Stimulated activated naive CD8-positive, alpha-beta T cell treated with anti-CD3 and anti-CD28 coated beads, Interleukin-15, amount 100 ng/mL, for 72 hours (primary cell): ENCODE data around the gene COL4A3.
"Not testable (repeated sequence)": the region's sequence is repeated elsewhere in the genome, so short reads cannot be mapped to it uniquely, and the experiment has no call there.

Experiments
- ATAC-seq: fragments of 150-1000 bp; cut with Tn5 transposase; 2 replicates; pipeline ENCODE4 v1.10.0; 2021; ENCODE audit warnings: mild to moderate bottlenecking, moderate library complexity
- DNase-seq, 2 donors: peaks; one replicate each; pipeline ENCODE4 v3.0.0; 2021 to 2022
- H3K27ac Mint-ChIP-seq, 2 donors: one replicate each; pipeline ENCODE4 v1.8.0; 2022; ENCODE audit warnings: mild to moderate bottlenecking in 2 of 2, mixed read lengths in 2 of 2, moderate library complexity in 2 of 2
- H3K27me3 Mint-ChIP-seq: one replicate; pipeline ENCODE4 v1.8.0; 2022; ENCODE audit warnings: mixed read lengths
- H3K4me1 Mint-ChIP-seq: one replicate; pipeline ENCODE4 v1.8.0; 2022; ENCODE audit warnings: mild to moderate bottlenecking, mixed read lengths
- H3K4me3 Mint-ChIP-seq, 2 donors: one replicate each; pipeline ENCODE4 v1.8.0; 2022; ENCODE audit warnings: mild to moderate bottlenecking in 2 of 2, mixed read lengths in 2 of 2, moderate library complexity in 1 of 2
- H3K9me3 Mint-ChIP-seq, 2 donors: one replicate each; pipeline ENCODE4 v1.8.0; 2022; ENCODE audit warnings: mixed read lengths in 2 of 2

The COL4A3 gene

DNA sequence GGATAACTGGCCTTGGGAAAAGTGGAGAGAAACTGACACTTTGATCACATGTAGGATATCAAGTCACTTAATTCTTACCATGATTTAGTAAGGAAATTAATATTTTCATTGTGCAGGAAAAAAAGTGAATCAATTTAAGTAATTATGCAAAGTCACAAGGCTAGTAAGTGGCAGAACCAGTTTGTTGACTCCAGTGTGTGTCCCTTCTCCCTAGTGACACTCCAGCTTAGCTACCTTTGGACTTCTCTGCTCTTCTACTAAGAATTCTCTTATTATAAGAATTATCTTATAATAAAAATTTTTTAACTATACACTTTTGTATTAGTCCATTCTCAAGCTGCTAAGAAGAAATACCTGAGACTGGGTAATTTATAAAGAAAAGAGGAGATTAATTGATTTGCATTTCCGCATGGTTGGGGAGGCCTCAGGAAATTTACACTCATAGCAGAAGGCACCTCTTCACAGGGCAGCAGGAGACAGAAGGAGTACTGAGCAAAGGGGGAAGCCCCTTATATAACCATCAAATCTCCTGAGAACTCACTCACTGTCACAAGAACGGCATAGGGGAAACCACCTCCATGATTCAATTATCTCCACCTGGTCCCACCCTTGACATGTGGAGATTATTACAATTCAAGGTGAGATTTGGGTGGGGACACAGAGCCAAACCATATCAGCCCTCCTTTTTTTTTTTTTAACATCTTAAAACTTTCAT lies 14.0 kb upstream of the COL4A3 start:
- H3K27me3 Mint-ChIP-seq: peaks cover 43% of the 10 kb centered on the region
- H3K4me3 Mint-ChIP-seq: no peak overlapping the region
- no peak for ATAC-seq
- H3K9me3 Mint-ChIP-seq: peaks cover 4 to 7% of the 10 kb centered on the region in 2 donors
- H3K4me1 Mint-ChIP-seq: no peaks in the 10 kb centered on the region
- no peak for DNase-seq
- no peak overlapping the region for H3K27ac Mint-ChIP-seq

- Mint-ChIP-seq H3K9me3 (peaks cover 4 to 7% of the 10 kb centered on the region in 2 donors), H3K4me3 (no peak overlapping the region), H3K27me3 (peaks cover 43% of the 10 kb centered on the region), H3K4me1 (no peaks in the 10 kb centered on the region), H3K27ac (no peak overlapping the region)
- ATAC-seq: no peak
- DNase-seq: no peak
These were observed 12.2 kb upstream of the COL4A3 start for GRCh38 chr2:227152093-227152766.

DNA sequence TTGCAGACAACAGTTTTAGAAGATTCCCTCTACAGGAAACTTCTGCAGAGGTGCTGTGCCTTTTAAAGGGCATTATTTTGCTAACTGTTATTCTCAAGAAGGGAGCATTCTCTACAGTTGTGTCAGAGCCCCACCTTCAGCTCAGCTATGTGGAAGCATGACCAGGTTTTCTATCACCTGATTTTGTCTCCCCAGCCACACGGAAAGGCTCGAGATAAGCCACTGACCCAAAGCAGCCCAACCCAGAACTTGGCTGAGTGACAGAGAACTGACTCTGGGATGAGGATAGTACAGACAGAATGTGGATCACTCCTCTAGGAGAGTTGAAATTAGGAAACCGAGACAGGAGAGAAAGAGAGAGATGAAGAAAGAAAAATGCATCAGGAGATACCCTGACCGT lies 11.1 kb upstream of the COL4A3 start:
- ATAC-seq (no peak), DNase-seq (no peak)
- no peak overlapping the region for H3K27ac Mint-ChIP-seq
- H3K27me3 Mint-ChIP-seq: peaks cover 43% of the 10 kb centered on the region
- no peak overlapping the region for H3K4me3 Mint-ChIP-seq
- no peaks in the 10 kb centered on the region for H3K4me1 Mint-ChIP-seq
- H3K9me3 Mint-ChIP-seq: peaks cover 4 to 7% of the 10 kb centered on the region in 2 donors

DNA sequence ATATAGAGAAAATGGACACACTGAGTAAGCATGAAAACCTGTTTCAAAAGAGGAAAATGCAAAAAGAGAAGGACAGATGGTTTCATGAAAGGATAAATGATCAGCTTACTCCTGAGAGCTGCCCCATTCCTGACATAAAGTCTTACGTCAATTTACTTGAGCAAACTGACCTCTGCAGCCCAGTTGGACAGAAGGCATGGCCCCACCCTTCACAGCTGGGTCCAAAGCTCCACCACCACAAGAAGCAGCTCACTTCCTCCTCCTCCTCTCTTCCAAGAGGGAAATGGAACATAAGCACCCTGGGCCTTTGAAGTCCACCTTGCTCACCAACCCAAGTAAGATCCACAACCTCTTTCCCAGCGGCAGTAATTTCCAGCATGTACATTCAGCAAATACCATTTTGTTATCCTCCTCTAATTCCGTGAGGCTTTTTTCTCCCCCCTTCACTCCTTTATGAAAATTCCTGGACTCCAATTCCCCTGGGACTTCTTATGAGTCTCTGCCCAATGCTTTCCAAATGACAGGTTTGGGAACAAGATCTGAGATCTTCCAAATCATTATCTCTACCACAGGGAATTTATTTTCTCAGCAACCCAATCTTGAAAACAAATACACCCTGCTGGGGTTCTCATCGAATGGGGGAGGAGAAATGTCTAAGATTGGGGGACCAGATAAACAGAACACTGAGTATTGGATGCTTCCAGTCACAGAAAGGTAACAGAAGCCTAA lies 10.5 kb upstream of the COL4A3 start:
- no peaks in the 10 kb centered on the region for H3K4me1 Mint-ChIP-seq
- H3K27me3 Mint-ChIP-seq: peaks cover 45% of the 10 kb centered on the region
- H3K4me3 Mint-ChIP-seq: no peak overlapping the region
- peaks cover 5 to 9% of the 10 kb centered on the region in 2 donors for H3K9me3 Mint-ChIP-seq
- no peak for ATAC-seq
- DNase-seq: no peak
- no peak overlapping the region for H3K27ac Mint-ChIP-seq

DNA sequence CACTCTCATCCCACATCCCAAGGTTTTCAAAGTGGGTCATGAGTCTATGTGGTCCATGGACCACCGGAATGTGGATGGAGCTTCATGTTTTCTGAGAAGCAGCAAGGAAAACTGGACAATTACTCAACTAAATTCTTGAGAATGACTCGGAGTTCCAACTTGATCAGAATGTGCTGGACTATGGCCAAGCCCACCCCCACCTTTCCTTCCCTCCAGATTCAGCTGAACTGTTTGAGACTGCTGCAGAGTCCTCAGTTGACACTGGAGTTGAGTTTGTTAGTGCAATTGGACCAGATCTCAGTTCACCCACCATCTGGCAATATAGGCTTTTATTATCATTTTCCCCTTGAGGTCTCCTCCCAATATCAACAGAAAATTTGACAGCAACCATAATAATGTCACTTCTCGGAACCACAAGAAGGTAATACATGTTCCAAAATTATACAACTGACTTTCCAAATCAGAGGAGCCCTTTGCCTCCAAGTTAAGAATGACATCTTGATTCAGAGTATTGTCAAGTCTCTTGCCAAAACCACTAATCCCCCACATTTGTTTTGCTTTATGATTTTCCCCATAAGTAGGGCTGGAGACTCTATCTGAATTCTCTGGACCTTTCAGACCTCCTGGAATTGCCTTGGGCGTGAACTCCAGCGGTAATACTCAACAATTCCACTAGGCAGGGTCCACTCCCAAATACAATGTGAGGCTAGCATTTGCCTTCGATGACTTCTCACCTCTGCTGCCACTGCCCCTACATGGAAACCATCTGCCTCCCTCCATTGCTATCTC lies 9.2 kb upstream of the COL4A3 start:
- ATAC-seq (no peak), DNase-seq (no peak)
- H3K27me3 Mint-ChIP-seq: peaks cover 57% of the 10 kb centered on the region
- peaks cover 11 to 15% of the 10 kb centered on the region in 2 donors for H3K9me3 Mint-ChIP-seq
- no peak overlapping the region for H3K4me3 Mint-ChIP-seq
- no peak overlapping the region for H3K27ac Mint-ChIP-seq
- H3K4me1 Mint-ChIP-seq: no peaks in the 10 kb centered on the region

GRCh38 chr2:227160164-227160563 lies 4.3 kb upstream of the COL4A3 start:
- Mint-ChIP-seq H3K4me1 (peaks cover 15% of the 10 kb centered on the region), H3K27ac (no peak overlapping the region), H3K27me3 (peaks cover 79% of the 10 kb centered on the region), H3K4me3 (no peak overlapping the region), H3K9me3 (peaks cover 11 to 15% of the 10 kb centered on the region in 2 donors)
- ATAC-seq (no peak), DNase-seq (no peak)

DNA sequence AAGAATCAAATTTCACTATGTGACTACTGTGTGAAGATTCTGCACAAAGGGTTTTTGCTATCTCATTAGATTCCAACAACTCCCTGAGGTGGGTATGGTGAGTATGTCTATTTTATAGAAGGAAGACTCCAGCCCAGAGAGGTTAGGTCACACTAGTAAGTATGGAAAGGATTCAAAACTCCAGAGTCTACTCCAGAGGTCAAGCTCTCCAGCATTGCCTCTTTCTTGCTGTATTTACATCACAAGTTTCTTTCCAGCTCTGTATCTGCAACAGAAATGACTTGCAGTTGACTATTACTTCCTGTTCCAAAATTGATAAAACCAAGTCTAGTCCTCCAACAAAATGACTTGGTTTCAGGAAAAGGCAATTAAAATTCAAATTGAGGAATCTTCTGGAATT lies 2.5 kb upstream of the COL4A3 start:
- ATAC-seq: no peak
- Mint-ChIP-seq H3K27me3 (peaks cover 82% of the 10 kb centered on the region), H3K4me1 (peaks cover 15% of the 10 kb centered on the region), H3K4me3 (no peak overlapping the region), H3K27ac (no peak overlapping the region), H3K9me3 (peaks cover 11 to 15% of the 10 kb centered on the region in 2 donors)
- no peak for DNase-seq

DNA sequence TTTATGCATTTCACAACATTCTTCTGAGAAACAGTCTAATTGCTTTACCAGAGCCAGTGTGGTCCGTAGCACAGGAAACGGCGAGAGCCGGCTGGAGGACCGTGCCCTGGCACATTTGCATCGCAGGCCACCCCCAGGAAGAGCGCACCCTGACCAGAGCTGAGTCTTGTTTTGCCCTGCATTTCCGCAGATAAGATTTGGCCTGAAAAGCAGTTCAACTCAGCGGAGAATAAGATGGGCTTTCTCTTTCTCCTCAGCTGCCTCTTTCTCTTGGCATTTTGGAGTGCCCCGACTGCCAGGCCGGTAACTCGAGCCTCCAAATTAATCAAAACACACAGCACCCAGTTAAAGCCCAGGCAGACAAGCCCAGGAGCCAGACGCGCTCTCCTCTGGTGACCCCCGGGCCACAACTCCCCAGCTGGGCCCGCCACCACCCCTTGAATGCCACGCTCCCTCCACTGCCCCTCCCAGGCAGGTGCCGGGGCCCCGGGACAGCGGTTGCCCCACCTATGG lies 883 bp upstream of the COL4A3 start:
- Mint-ChIP-seq H3K27me3 (peaks cover 84% of the 10 kb centered on the region), H3K4me1 (peaks cover 15% of the 10 kb centered on the region), H3K9me3 (peaks cover 11 to 15% of the 10 kb centered on the region in 2 donors), H3K27ac (no peak overlapping the region), H3K4me3 (peak overlapping the region; percentile 54 to 79)
- DNase-seq: no peak
- ATAC-seq: peak; percentile 17

- H3K27me3 Mint-ChIP-seq: peaks cover 76% of the 10 kb centered on the region
- ATAC-seq: peak; percentile 84
- peaks cover 4% of the 10 kb centered on the region in 2 donors for H3K9me3 Mint-ChIP-seq
- peak overlapping the region; percentile 68 to 79 for H3K4me3 Mint-ChIP-seq
- H3K4me1 Mint-ChIP-seq: peaks cover 15% of the 10 kb centered on the region
- DNase-seq: peak; percentile 17 to 34
- no peak overlapping the region for H3K27ac Mint-ChIP-seq
These were observed 403 bp downstream of the COL4A3 start for GRCh38 chr2:227164763-227165291.

DNA sequence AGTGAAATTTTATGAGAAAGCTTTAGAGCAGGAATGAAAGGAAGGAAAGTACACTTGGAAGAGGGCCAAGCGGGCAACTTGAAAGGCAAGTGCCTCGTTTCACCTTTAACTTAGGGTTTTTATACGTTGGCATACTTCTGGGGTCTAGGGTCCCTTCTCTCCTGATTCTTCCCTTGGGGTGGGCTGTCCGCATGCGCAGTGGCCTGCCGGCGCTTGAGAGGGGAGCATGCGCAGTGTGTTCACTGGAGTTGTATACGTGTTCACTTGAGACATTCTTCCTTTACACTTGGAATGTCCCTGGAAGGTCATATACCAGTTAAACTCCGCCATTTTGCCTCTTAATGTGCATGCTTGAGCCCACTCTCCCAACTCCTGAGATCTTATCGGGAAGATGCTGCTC lies 7.4 kb downstream of the COL4A3 start:
- H3K9me3 Mint-ChIP-seq, H3K4me3 Mint-ChIP-seq, ATAC-seq, H3K4me1 Mint-ChIP-seq, DNase-seq, H3K27ac Mint-ChIP-seq: not testable (repeated sequence)
- H3K27me3 Mint-ChIP-seq: peaks cover 32% of the 10 kb centered on the region

- H3K27me3 Mint-ChIP-seq: peaks cover 2% of the 10 kb centered on the region
- H3K9me3 Mint-ChIP-seq: no peaks in the 10 kb centered on the region
- no peak overlapping the region for H3K4me3 Mint-ChIP-seq
- no peaks in the 10 kb centered on the region for H3K4me1 Mint-ChIP-seq
- DNase-seq (no peak), ATAC-seq (no peak)
- no peak overlapping the region for H3K27ac Mint-ChIP-seq
These were observed 13.3 kb downstream of the COL4A3 start for GRCh38 chr2:227177592-227178336.

DNA sequence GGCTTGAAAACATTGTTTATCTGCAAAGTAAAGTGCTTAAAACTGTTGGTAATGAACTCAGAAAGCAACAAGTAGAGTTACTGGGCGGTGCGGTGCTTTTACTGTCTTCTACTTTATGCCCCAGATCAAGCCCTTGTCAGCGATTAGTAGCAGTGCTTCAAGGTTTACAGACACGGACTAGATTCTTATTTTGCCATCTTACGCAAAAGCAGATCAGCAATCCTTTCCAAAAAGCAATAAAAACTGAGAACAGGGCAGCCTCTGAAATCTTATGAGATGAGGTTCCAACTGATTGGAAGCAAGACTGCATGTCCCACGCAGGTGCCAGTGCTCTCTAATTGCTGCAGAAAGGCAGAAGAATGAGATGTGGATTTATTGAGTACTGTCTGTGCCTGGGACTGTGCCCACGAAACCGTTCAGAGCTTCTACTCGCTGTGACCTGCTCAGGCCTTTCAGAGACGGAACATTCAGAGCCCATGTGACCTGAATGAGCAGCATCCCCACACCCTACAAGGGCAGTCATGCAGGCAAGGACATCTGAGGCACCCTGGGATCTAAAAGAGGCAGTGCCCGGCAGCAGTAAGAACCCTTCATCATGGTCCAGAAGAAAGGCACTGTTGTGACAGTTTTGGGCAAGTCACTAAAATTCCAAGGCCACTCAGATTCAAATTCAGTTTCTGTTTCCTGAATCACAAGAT lies 15.7 kb downstream of the COL4A3 start:
- H3K4me3 Mint-ChIP-seq: no peak overlapping the region
- no peaks in the 10 kb centered on the region for H3K27me3 Mint-ChIP-seq
- no peaks in the 10 kb centered on the region for H3K9me3 Mint-ChIP-seq
- no peaks in the 10 kb centered on the region for H3K4me1 Mint-ChIP-seq
- no peak overlapping the region for H3K27ac Mint-ChIP-seq
- no peak for DNase-seq
- no peak for ATAC-seq

DNA sequence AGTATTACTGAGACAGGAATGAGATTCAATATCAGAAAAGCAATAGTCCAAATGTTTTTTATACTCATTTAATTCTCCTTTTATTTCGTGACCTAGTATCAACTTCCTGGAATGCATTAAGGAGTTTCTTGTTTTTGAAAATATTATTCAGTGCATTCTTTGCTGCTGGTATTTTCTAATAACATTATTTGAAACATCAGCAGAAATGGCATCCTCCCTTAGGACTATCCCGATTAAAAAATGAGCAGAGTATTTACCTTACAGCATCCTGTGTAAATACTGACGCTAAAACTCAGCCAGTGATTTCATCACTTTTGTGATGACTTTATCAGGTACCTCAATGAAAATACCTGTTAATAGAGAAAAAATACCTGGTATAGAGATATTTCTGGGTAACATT lies 16.3 kb downstream of the COL4A3 start:
- DNase-seq: no peak
- Mint-ChIP-seq H3K4me1 (no peaks in the 10 kb centered on the region), H3K27me3 (peaks cover 4% of the 10 kb centered on the region), H3K9me3 (no peaks in the 10 kb centered on the region), H3K4me3 (no peak overlapping the region), H3K27ac (no peak overlapping the region)
- ATAC-seq: no peak

- no peaks in the 10 kb centered on the region for H3K9me3 Mint-ChIP-seq
- no peak for ATAC-seq
- no peak overlapping the region for H3K4me3 Mint-ChIP-seq
- no peak overlapping the region for H3K27ac Mint-ChIP-seq
- no peak for DNase-seq
- no peaks in the 10 kb centered on the region for H3K4me1 Mint-ChIP-seq
- H3K27me3 Mint-ChIP-seq: peaks cover 18% of the 10 kb centered on the region
These were observed 18.3 kb downstream of the COL4A3 start for GRCh38 chr2:227182765-227183164.
